Activated CD4-positive, alpha-beta memory T cell treated with anti-CD3 and anti-CD28 coated beads for 36 hours (primary cell): ENCODE results near the gene KLHL17. TPM values are rescaled to one million over a fixed set of nuclear protein-coding genes. Genes with fewer than 3 reads are reported as not detected.

Experiments
- CTCF ChIA-PET: fragments of 350-600 bp; sonication (Branson Sonifier 250); formaldehyde crosslinking; loops from one replicate; lab custom pipeline; 2021; ENCODE audit warnings: antibody characterized with exemption, inconsistent platforms; lab: Charles Lee
- POLR2A ChIA-PET: fragments of 350-600 bp; sonication (Branson Sonifier 250); formaldehyde crosslinking; loops from one replicate; lab custom pipeline; 2021; ENCODE audit warnings: antibody characterized with exemption; lab: Charles Lee
- DNase-seq: peaks from one replicate; pipeline ENCODE4 v3.0.0-alpha.2; 2020
- H3K27ac Mint-ChIP-seq: one replicate; pipeline ENCODE4 v1.8.0; 2021; ENCODE audit warnings: mixed read lengths
- H3K27me3 Mint-ChIP-seq: one replicate; pipeline ENCODE4 v1.8.0; 2021; ENCODE audit warnings: mixed read lengths
- H3K36me3 Mint-ChIP-seq: one replicate; pipeline ENCODE4 v1.8.0; 2021; ENCODE audit warnings: mixed read lengths
- H3K4me1 Mint-ChIP-seq: one replicate; pipeline ENCODE4 v1.8.0; 2021; ENCODE audit warnings: low read depth, mixed read lengths
- H3K4me3 Mint-ChIP-seq: one replicate; pipeline ENCODE4 v1.8.0; 2021; ENCODE audit warnings: mild to moderate bottlenecking, mixed read lengths
- H3K9me3 Mint-ChIP-seq: one replicate; pipeline ENCODE4 v1.8.0; 2021; ENCODE audit warnings: mixed read lengths
- intact Hi-C: fragments of 100-400 bp; cut with micrococcal nuclease; formaldehyde crosslinking; loops from one replicate; pipeline ENCODE4 v1.15.1; 2023
- total RNA-seq, 2 experiments: library from RNA; stranded (reverse); gene quantifications; one replicate each; pipeline ENCODE4 v1.2.3, GENCODE V29; 2021

Gene KLHL17
- total RNA-seq, 2 experiments from 2014 or later: 25.8 to 30.6 TPM

DNA sequence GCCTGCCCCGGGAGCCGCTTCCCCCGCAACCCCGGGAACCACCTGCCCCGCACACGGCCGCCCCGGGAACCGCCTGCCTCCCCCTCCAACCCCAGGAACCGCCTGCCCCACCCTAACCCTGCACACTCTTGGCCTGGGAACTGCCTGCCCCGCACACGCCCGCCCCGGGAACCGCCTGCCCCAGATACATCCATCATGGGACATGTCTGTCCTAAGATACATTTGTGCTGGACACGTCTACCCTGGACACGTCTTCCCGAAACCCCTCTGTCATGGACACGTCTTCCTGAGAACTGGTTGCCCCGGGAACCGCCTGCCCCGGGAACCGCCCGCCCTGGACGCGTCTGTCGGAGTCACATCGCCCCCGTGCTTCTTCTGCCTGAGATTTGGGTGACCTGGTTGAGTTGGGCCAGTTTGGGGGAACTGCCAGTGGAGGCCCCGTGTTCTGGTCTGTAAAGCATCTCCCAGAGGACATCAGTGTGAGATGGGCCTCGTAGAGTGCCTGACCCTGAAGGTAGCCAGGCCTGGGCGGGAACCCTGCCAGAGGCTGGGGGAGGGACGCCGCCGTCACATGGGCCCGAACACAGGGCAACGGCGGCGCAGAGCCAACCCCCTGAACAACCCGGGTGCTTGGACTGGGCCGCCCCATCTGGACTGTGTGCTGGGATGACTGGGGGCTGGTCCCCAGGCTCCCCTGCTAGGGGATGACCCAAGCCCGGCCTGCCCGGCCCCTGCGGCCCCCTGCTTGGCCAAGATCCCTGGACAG lies 17.9 kb downstream of the KLHL17 start:
- intact Hi-C loops: no loop called here
- Mint-ChIP-seq H3K27me3 (peaks cover 19% of the 10 kb centered on the region), H3K4me3 (no peak overlapping the region), H3K36me3 (no peaks in the 10 kb centered on the region), H3K27ac (no peak overlapping the region), H3K9me3 (no peaks in the 10 kb centered on the region), H3K4me1 (peaks cover 8% of the 10 kb centered on the region)
- CTCF ChIA-PET: no interaction called here
- POLR2A ChIA-PET: no interaction called here
- no peak for DNase-seq

DNA sequence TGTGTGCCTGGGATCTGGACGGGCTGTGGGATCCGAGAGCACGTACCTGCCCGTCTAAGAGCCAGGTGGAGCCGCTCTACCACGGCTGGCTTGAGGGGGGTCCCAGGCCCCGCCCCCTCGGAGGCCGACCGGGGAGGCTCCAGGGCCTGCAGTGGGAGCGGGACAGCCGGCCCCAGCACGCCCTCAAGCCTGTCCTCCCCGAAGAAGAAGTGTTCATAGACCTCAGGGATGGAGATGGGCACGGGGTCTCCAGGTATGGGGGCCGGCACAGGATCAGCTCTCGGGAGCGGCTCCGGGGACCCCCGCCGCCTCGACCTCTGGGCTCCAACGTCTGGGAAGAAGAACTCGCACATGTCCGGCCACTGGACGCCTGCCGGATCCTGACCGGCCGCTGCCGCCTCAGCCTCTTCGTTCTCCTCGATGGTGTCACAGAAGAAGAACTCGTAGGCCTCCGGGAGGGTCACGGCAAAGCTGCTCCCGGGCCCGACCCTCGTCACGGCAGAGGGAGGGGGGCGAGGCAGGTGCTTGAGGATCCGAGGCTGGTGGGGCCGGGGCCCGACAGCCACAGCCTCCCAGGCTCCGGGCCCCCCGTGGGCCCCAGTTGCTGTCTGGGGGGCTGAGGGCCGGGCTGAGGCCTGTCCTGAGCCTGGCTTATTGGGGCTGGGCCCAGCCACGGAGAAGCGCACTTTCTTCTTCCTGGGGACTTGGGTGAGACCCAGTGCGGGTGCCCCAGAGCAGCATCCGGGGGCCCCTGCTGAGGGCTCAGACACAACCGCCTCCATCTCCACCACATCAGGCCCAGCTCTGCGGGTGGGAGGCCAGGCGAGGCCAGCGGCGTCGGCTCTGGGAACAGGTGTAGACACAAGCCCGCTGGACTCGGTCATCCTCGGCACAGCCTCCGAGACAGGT lies 18.7 kb downstream of the KLHL17 start:
- CTCF ChIA-PET: no interaction called here
- Mint-ChIP-seq H3K9me3 (no peaks in the 10 kb centered on the region), H3K27ac (no peak overlapping the region), H3K27me3 (peaks cover 20% of the 10 kb centered on the region), H3K4me3 (no peak overlapping the region), H3K36me3 (no peaks in the 10 kb centered on the region), H3K4me1 (peaks cover 8% of the 10 kb centered on the region)
- DNase-seq: no peak
- intact Hi-C loops: no loop called here
- POLR2A ChIA-PET: no interaction called here

DNA sequence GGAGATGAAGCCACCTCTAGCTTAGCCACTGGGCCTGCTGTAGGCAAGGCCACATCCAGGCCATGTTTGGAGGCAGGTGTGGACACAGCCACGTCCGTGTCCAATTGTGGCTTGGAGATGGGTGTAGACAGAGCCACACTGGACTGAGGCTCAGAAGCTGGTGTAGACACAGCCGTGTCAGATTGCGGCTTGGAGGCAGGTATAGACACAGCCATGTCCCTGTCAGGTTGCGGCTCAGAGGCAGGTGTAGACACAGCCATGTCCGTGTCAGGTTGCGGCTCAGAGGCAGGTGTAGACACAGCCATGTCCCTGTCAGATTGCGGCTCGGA lies 19.3 kb downstream of the KLHL17 start:
- intact Hi-C loops: no loop called here
- peaks cover 8% of the 10 kb centered on the region for H3K4me1 Mint-ChIP-seq
- H3K27me3 Mint-ChIP-seq: peaks cover 20% of the 10 kb centered on the region
- ChIA-PET POLR2A (interaction anchor here (1.0 kb wide), 1 partner anchor 15 kb away, joined by 3 read pairs; no protein-coding TSS in a partner anchor), CTCF (no interaction called here)
- H3K4me3 Mint-ChIP-seq: no peak overlapping the region
- no peak overlapping the region for H3K27ac Mint-ChIP-seq
- no peak for DNase-seq
- H3K36me3 Mint-ChIP-seq: no peaks in the 10 kb centered on the region
- H3K9me3 Mint-ChIP-seq: no peaks in the 10 kb centered on the region

DNA sequence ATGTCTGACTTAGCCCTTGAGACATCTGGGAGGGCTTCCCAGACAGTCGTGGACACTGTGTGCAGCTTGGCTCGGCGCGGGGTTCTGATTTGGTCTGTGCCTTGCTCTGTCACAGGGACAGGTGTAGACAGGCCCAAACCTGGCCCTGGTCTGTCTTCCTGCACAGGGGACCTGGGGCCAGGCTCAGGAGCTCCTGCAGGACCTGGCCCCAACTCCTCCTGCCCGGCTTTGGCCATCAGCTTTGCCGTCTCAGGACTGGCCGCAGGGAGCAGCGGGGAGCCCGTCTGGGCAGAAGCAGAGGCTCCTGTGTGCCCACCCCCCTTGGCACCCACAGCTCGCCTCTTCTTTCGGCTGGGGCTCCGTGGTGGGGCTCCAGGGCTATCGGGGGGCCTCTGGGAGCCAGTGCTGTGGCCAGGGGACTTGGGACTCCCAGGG lies 19.8 kb downstream of the KLHL17 start:
- CTCF ChIA-PET: interaction anchor here (0.9 to 5.0 kb wide), 3 partner anchors 9 to 84 kb away, joined by 3 to 55 read pairs (median 4); no protein-coding TSS in a partner anchor
- Mint-ChIP-seq H3K27ac (no peak overlapping the region), H3K27me3 (peaks cover 20% of the 10 kb centered on the region), H3K36me3 (no peaks in the 10 kb centered on the region), H3K9me3 (no peaks in the 10 kb centered on the region), H3K4me3 (no peak overlapping the region), H3K4me1 (peaks cover 8% of the 10 kb centered on the region)
- intact Hi-C loops: no loop called here
- POLR2A ChIA-PET: interaction anchor here (1.0 kb wide), 1 partner anchor 14 kb away, joined by 3 read pairs; no protein-coding TSS in a partner anchor
- DNase-seq: no peak

DNA sequence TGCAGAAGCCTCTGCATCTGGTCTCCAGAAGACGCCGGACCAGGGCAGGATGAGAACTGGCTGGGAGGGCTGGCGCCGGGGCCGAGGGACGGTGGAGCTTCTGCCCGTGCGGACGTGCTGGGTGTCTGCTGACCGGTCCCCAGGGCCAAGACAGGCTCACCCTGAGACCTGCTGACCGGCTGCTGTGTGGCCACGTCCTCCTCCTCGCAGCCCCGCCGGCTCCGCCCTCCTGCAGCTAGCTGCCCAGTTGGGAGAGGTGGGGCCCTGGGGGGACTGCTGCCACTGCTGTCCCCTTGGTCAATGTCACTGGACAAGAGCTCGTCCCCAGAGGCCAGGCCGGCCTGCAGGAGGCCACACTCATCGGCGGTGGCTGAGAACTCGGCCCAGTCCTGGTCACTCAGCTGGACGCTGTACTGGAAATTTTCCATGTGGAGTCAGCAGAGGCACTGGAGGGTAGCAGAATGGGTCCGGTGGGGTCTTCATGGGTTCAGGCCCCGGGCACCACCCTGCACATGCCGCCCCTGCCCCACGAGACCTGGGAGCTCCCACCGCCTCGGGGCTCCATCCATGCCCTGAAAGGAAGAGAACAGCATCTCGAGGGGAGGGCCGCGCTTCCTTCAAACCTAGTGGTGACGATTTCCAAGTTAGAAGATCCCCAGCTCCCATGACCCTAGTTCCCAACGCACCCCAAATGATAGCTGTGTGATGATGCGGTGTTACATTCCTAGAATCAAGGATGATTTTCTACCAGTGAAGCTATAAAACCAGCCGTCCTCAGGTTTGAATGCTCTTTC lies 20.4 kb downstream of the KLHL17 start:
- Mint-ChIP-seq H3K36me3 (no peaks in the 10 kb centered on the region), H3K9me3 (no peaks in the 10 kb centered on the region), H3K27ac (no peak overlapping the region), H3K4me1 (peaks cover 4% of the 10 kb centered on the region), H3K4me3 (no peak overlapping the region), H3K27me3 (peaks cover 22% of the 10 kb centered on the region)
- POLR2A ChIA-PET: interaction anchor here (1.0 kb wide), 1 partner anchor 14 kb away, joined by 3 read pairs; no protein-coding TSS in a partner anchor
- intact Hi-C loops: no loop called here
- CTCF ChIA-PET: interaction anchor here (0.9 to 5.0 kb wide), 3 partner anchors 9 to 83 kb away, joined by 3 to 55 read pairs (median 4); no protein-coding TSS in a partner anchor
- no peak for DNase-seq

DNA sequence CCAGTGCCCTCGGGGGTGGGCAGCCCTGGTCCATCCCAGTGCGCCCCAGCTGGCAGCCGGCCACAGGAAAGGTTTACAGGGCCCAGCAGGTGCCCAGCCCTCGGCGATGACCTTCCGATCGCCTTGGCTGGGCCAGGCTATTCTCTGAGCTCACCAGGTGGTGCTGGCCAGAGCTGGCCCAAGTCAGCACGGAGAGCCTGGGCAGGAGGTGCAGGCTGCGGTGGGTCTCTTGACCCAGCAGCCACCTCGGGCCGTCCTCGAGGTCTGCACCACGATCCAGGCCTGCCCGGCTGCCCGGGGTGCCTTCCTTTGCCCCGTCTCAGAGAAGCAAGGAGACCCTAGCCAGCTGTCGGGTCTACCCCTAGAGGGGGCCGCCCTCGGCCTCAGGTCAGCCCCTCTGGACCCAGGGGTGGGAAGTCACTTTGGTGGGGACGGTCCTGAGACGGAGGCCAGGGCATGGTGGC lies 21.1 kb downstream of the KLHL17 start:
- Mint-ChIP-seq H3K27ac (no peak overlapping the region), H3K4me3 (no peak overlapping the region), H3K27me3 (peaks cover 23% of the 10 kb centered on the region), H3K4me1 (peaks cover 3% of the 10 kb centered on the region), H3K36me3 (no peaks in the 10 kb centered on the region), H3K9me3 (no peaks in the 10 kb centered on the region)
- intact Hi-C loops: no loop called here
- no peak for DNase-seq
- CTCF ChIA-PET: interaction anchor here (1.3 to 5.0 kb wide), 3 partner anchors 20 to 309 kb away, joined by 3 to 55 read pairs (median 4); no protein-coding TSS in a partner anchor
- POLR2A ChIA-PET: no interaction called here

DNA sequence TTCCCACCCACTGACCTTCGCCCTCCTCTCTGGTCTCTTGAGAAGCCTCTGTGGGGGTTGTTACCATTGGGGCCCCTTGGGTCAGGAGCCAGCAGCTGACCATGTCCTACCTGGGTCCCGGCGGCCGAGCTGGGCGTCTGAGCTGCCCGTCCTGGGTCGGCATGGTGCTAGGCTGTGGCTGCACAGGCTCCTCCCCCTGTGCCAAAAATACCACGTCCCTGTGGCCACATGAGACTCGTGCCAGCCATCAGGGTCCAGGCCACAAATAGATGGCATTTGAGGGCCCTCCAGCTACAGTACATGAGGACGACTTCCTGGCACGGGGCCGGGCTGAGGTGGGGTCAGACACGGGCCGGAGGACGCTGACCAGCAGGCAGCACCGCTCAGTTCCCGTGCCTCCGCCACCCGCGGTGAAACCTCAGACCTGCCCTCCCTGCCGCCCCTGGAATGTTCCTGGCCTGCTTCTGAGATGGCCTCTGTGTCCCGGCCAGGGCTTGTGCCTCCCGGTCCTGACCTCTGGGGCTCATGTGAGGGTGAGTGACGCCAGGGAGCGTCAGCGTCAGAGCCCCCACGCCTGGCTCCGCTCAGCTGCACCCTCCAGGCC lies 21.7 kb downstream of the KLHL17 start, which contains the start of gene PERM1:
TSS of gene PERM1 (minus strand) at position 139 of the 604 bp plus-strand sequence. CDS start 1,064 bp downstream, outside the sequence.
- Mint-ChIP-seq H3K36me3 (no peaks in the 10 kb centered on the region), H3K4me3 (no peak within 1 kb of the TSS), H3K4me1 (peaks cover 3% of the 10 kb centered on the region), H3K27me3 (peaks cover 23% of the 10 kb centered on the region), H3K27ac (no peak within 1 kb of the TSS), H3K9me3 (no peaks in the 10 kb centered on the region)
- intact Hi-C loops: no loop called here
- ChIA-PET POLR2A (no interaction called here), CTCF (interaction anchor here (1.6 to 5.0 kb wide), 6 partner anchors 15 to 308 kb away, joined by 3 to 55 read pairs (median 12); no protein-coding TSS in a partner anchor)
- DNase-seq: no peak

DNA sequence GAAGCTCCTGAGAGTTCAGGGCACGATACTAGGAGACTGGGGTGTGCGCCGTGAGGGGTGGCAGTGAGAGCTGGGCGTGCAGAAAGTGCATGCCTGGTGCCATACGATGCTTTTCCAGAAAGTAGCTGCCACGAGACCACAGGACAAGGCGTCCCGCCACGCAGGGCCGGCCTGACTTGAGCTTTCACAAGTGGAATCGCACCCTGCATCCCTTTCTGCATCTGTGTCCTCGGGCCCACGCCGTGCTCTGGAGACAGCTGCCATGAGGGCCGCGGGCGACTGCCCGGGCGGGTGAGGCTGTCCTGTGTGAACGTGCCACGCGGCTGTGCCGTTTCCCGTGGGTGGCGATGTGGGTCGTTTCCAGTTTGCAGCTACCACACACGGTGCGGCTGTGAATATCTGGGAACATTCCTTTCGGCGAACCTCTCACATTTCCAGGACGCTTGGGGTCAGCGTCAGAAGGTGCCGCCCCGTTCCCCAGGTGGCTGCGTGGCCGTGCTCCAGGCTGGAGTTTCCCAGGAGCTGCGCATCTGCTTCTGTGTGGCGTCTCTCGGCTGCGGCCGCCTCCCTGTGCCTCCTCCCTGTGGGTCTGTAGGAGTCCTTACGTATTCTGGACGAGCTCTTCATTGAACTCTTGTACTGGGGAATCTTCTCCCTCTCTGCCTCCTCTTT lies 22.5 kb downstream of the KLHL17 start:
- POLR2A ChIA-PET: no interaction called here
- H3K27me3 Mint-ChIP-seq: peaks cover 23% of the 10 kb centered on the region

DNA sequence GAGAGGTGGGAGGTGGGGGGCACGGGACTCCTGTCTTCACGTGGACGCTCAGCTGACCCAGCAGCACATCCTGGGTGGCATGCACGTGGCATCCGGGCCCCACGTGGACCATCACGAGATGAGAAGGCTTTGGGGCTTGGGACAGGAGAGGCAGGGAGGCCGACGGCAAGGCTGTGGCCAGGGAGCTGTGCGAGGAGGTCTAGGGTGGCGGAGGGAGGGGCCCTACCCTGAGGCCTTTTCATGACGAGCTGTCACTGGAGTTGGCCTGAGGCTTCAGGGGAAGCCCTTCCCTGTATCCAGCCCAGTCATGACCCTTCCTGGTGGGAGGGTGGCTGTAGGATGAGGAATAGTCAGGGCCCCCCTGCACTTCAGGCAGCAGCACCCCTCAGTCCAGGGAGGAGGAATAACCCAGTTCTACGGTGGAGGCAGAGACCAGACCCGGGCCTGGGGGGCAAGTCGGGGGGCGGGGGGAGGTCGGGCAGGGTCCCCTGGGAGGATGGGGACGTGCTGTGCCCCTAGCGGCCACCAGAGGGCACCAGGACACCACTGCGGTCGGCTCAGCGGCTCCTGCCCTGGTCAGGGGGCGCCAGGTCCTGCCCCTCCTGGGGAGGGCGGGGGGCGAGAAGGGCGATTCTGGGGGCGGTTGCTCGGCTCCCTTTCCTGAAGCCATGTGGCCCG lies 23.6 kb downstream of the KLHL17 start:
- H3K27me3 Mint-ChIP-seq: peaks cover 25% of the 10 kb centered on the region
- ChIA-PET CTCF (interaction anchor here (0.7 to 5.0 kb wide), 32 partner anchors 8 to 388 kb away, joined by 3 to 55 read pairs (median 5); partner anchors contain the start of genes HES4, ISG15, NOC2L and PLEKHN1), POLR2A (no interaction called here)
- no peaks in the 10 kb centered on the region for H3K9me3 Mint-ChIP-seq
- H3K4me3 Mint-ChIP-seq: no peak overlapping the region
- H3K36me3 Mint-ChIP-seq: no peaks in the 10 kb centered on the region
- DNase-seq: peak; percentile 73
- no peak overlapping the region for H3K27ac Mint-ChIP-seq
- H3K4me1 Mint-ChIP-seq: peaks cover 5% of the 10 kb centered on the region
- intact Hi-C loops: no loop called here

More for the DNA sequence above, 22.5 kb downstream of the KLHL17 start:
- CTCF ChIA-PET: interaction anchor here (1.0 to 5.0 kb wide), 13 partner anchors 9 to 307 kb away, joined by 3 to 55 read pairs (median 6); partner anchors contain the start of gene PLEKHN1
- no peak for DNase-seq
- no peaks in the 10 kb centered on the region for H3K9me3 Mint-ChIP-seq
- peaks cover 3% of the 10 kb centered on the region for H3K4me1 Mint-ChIP-seq
- no peak overlapping the region for H3K27ac Mint-ChIP-seq
- H3K4me3 Mint-ChIP-seq: no peak overlapping the region
- H3K36me3 Mint-ChIP-seq: no peaks in the 10 kb centered on the region
- intact Hi-C loops: no loop called here

DNA sequence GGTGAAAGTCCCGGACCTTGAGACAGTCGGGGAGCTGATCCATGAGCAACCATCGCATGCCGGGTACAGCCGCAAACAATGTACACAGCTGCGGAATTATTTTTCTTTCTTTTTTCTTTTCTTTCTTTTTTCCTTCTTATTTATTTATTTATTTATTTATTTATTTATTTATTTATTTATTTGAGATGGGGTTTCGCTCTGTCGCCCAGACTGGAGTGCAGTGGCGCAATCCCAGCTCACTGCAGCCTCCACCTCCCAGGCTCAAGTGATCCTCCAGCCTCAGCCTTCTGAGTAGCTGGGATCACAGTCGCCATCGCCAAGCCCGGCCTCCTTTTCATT lies 24.1 kb downstream of the KLHL17 start:
- Mint-ChIP-seq H3K27me3 (peaks cover 28% of the 10 kb centered on the region), H3K36me3 (no peaks in the 10 kb centered on the region), H3K4me3 (no peak overlapping the region), H3K27ac (no peak overlapping the region), H3K4me1 (peaks cover 5% of the 10 kb centered on the region), H3K9me3 (no peaks in the 10 kb centered on the region)
- ChIA-PET POLR2A (interaction anchor here (1.9 kb wide), 1 partner anchor 78 kb away, joined by 4 read pairs; no protein-coding TSS in a partner anchor), CTCF (interaction anchor here (0.6 to 5.0 kb wide), 28 partner anchors 8 to 388 kb away, joined by 3 to 55 read pairs (median 5); partner anchors contain the start of genes HES4, ISG15, NOC2L and PLEKHN1)
- intact Hi-C loops: no loop called here
- DNase-seq: no peak
